Islet precursor cell (in vitro differentiated cells): ENCODE results near the gene TNFSF10.

Experiments
- DNase-seq: peaks from one replicate; pipeline ENCODE4 v3.0.0-alpha.2; 2018

Gene TNFSF10

DNA sequence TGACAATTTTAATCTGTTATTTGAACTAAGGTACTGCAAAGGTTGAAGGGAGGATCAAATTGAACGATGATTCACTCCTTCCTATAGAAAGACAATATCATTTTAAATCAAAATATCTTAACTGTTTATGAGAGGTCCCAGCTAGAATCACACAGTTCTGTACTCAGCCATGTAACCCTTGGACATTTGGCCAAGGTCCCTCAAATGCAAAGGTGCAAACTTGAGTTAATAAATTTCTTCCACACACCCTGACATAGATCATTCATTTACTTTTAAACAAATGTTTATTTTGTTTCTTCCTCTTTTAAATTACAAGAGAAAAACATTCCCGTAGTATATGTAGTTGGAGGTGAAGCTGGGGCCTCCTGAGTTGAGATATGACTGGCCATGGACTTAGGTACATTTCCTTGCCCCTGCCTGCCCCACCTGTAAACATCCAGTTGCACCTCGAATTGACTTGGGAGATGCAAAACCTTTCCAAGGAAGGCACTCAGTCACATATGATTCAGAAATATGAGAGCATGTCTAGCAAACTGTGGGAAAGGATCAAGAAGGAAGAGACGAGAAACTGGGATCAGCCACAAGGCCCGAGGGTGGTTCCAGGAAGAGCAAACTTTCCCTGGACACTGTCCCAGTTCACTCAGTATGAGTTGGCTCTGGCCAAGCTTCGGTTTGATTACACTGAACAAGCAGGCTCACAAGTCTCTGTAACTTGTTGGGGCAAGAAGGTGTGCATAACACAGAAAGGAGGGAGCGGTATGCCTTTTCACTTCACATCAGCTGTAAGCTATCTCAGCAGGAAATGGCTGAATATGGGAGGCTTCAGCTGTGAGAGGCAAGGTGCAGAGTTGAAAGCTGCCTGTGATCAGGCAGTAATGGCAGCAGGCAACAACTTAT lies 6.7 kb downstream of the TNFSF10 start:
- no peak for DNase-seq

DNA sequence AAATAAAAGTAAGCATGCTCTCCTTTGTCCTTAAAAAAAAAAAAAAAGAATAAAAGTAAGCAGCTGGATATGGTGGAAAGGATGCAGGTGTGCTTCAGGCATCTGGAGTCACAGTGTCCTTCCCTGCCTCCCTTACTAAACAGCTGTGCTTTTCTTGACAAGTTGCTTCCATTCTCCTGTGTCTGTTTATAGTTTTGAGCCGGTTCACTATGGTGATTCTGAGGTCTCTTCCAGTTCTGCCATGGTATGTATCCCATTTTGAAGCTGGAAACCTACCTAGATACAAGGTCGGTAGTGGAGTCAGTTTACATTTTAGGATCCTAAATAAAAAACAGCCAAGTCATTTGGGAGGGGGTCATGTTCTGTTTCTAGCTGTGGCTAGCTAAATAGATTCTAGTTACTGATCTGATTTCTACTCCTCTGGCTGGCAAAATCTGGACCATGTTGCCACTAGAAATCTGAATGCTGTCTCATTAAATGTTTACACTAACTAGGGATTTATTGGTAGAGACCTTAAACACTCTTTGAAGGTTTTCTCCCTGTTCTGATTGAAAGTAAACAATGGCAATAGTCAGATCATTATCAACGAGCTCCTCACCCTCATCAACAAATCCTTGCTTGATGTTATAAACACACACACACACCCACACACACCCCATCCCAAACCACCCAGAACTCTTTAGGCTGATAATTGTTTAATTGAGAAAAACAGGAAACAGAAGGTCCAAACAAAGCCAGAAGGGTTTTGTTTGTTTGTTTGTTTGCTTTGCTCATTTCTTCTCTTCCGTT lies 7.9 kb downstream of the TNFSF10 start:
- DNase-seq, result no peak

DNA sequence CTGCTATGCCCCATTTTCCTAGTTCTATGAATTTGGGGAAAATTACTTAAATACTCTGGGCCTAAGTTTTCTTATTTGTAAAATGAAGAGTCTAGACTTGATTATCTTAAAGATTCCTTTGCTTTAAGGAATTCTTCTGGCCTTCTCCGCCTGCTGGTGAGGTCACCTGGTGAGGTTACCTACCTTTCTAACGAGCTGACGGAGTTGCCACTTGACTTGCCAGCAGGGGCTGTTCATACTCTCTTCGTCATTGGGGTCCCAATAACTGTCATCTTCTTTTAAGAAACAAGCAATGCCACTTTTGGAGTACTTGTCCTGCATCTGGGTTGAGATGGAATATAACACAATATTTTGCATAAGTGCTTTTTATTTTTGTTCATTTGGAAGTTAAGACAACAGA lies 8.6 kb downstream of the TNFSF10 start:
- DNase-seq, result no peak

DNA sequence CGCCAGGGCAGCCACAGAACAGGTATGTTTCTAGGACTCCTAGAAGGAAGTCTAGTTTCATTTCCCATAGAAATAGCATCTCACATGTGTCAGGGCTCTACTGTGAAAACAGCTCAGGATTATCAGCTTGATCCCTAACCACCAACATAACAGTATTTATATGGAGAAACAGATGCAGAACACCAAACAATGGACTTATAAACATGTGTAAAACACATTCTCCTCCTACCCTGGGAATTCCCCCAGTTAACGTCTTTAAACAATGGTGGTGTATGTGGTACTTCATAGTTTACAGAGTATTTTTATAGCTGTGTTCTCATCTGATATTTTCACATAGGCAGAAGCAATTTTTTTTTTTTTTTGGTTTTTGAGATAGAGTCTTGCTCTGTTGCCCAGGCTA lies 9.7 kb downstream of the TNFSF10 start:
- no peak for DNase-seq

DNA sequence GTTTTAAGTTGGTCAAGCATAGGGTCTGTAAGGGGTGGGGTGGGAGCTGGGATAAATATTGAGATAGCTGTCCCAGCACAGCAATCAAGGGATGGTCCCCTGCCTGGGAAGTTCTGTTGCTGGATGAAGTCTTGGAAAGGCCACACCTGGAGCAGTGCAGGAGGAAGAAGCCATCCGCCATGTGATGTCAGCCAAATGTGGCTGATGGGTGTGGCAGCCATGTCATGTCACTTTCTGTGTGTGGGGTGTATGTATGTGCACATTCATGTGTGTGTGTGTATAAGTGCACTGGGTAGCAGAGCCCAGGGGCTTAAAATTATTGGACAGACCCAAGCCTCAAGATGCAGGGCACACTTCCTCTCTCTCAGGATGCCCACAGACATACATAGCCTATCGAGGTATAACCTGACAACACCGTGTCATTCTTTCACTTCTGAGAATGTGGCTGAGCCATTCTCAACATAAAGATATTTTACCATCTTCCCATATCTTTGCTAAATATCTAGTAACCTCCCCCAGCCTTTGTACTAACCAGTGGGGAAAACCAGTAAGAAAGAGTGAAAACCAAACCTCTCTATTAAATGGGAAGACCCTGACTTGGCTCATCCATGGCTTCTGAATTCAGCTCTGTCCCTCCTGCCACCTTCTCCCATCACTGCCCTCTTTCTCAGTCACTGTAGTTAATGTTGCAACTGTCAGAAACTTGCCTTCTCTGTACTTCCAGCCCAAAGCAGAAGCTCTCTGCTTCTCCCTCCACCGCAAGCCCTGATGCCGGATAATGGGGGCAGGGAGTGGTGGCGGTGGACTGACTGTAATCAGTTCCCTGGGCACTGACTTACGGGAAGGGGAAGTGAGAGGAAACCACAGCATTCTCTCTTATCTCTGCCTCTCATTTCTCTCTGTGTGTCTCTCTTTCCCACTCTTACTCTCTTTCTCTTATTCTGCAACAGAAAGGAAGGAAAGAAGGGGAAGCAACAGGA lies 11.2 kb downstream of the TNFSF10 start:
- no peak for DNase-seq

DNA sequence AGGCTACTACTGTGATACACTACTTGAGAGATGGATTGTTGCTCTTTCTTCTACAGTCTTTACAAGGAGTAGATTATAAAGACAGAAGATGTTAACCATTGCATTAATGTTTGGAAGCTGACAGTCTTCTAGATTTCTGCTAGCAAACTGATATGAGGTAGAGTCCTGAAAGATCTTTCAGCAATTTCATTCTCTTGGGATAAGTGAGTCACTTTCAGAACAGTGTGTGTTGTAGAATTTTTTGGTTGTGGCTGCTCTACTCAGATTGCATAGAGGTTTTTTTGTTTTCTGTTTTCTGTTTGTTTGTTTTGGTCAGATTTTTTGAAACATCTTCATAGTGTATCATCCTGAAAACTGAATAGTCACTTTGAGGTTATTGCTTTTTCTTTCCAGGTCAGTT lies 17.1 kb downstream of the TNFSF10 start:
- no peak for DNase-seq

DNA sequence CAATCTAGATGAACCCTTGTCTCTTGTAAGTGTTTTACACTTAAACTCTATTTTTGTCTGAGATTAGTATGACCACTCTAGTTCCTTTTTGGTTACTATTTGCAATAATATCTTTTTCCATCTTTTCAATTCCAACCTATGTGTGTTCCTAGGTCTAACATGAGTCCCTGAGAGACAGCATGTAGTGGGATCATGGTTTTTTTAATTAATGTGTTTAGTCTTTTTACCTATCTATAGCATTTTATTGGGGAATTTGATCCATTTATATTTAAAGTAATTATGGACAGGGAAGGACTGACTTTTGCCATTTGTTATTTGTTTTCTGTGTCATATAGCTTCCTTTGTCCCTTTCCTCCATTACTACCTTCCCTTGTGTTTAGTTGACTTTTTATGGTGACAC lies 21.7 kb downstream of the TNFSF10 start:
- no peak for DNase-seq

DNA sequence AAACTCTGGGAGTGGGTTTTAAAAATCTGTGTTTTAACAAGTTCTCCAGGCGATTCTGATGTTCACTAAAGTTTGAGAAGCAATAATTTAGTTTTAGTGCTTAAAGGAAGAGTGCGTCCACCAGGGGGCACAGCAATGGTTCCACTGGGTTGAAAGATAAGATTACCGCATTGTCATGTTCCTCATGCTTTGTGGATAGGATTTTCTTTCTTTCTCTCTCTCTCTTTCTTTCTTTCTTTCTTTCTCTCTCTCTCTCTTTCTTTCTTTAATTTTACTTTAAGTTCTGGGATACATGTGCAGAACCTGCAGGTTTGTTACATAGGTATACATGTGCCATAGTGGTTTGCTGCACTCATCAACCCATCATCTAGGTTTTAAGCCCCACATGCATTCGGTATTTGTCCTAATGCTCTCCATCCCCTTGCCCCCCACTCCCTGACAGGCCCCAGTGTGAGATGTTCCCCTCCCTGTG lies 33.0 kb downstream of the TNFSF10 start:
- peak; percentile 57 for DNase-seq

DNA sequence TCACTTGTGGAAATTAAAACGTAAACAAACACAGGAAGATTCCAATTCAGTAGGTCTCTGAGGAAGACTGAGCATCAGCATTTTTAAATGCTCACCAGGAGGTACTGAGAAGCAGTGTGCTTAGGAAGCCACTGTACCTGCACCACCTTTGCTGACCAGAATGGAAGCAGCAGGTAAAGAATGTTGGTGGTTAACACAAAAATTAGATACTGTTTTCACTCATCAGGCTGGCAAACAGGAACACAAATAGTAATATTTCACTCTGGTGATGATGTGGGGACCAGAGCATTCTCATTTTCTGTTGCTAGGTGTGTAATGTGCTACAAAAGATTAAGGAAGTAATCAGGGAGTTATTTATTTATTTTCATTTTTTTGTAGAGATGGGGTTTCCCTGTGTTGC lies 45.1 kb downstream of the TNFSF10 start:
- no peak for DNase-seq

DNA sequence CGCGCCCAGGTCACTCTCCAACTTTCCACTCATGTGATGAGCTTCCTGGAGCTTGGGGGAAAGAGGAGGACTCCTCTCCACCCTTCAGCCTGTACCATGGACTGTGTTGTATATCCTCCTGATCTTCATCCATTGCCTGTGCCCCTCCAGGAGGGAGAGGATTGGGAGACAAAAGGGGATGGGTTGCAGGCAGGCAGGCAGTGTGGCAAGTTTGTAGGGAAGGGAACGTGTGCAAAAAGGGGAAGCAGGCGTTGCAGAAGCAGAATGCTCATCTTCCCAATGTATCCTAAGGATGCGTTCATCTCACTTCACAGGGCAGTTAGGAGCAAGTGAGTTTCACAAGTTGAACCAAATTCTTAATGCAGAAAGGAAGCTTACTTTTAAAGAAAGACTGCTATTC lies 46.9 kb downstream of the TNFSF10 start:
- no peak for DNase-seq

DNA sequence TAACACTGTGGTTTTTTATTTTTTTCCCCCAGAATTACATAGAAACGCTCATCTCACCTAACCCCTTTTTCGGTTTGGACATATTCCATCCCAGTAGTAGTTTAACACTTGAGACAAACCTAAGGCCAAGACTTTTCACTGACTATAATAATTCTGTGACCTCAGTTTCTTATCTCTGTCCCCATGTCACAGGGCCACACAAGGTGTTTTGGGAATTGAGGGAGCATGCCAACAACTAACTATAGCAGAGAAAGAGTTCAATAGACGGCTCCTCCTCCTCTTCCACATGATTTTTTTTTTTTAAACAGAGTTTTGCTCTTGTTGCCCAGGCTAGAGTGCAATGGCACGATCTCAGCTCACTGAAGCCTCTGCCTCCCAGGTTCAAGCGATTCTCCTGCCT lies 47.5 kb downstream of the TNFSF10 start:
- DNase-seq, result no peak

DNA sequence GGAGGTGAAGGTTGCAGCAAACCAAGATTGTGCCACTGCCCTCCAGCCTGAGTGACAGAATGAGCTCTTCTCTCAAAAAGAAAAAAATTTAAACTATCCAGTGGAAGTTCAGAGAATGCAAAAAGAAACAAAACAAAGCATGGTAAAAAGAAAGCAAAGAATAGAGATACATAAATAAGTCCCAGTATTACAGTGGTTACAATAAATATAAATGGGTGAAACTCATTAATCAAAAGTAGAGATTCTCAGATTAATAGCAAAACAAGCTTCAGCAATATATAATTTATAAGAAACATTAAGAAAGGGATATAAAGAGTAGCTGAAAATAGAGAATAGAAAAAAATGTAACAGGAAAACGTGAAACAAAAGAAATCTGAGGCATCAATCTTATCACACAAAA lies 51.3 kb downstream of the TNFSF10 start:
- no peak for DNase-seq

DNA sequence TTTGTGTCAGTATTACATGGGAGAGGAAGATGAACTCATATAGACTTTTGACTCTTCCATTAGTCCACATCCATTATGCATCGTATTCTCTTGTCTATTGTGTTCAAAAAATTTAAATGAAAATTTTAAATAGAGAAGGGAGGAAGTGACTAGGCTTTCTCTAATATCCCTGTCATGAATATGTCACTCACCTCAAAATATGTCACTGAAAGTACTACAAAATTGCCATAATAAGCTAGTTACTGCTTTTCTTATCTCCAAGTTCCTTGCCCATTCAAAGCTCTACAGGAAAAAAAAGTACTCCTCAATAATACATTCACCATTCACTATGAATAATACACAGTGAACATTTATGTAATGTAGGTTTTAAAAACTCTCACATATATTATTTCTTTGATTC lies 52.6 kb downstream of the TNFSF10 start:
- DNase-seq, result no peak

DNA sequence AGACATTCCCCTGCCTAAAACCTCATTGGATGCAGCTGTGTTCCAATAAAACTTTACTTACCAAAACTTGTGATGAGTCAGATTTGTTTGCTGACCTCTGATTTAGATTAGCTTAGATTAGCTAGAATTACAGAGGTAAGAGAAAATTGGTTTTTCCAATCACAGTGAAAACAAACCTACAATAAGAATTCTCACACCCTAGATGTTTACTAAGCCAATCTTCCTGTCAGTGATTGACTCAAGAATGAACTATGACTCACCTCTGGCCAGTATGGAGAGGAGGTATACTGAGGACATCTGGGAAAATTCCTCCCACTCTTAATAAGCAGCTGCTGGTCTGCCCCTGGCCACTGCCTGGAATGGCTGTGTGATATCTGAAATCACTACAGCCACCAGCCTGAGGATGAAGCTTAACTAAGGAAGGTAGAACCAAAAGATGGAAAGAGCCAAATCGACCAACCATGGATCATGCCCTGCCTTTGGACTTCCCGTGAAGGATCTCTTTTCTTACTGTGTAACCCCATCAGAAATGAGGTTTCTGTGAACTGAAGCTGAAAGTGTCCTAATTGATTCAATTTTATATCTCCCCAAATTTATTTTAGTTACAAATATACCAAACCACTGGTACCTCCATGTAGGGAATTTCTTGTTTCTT lies 55.9 kb downstream of the TNFSF10 start:
- DNase-seq, result peak; percentile 74

DNA sequence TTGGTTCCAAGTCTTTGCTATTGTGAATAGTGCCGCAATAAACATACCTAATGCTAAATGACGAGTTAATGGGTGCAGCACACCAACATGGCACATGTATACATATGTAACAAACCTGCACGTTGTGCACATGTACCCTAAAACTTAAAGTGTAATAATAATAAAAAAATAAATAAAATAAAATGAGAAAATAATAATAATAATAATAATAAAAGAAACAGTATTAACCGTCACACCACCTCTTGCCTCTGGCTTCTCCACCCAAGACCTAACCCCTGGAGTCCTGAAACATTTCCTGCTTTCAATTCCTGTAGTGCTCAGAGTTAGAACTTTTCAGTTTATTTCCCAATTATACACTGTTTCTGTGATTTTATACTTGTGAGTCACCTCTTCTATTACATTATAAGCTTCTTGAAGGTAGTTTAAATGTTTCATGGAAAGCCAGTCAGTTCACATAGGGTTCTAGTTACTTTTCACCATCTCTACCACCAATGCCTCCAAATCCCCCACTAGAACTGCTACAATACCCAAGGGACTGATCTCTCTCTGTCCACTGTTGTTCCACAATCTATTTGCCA lies 56.6 kb downstream of the TNFSF10 start:
- no peak for DNase-seq

DNA sequence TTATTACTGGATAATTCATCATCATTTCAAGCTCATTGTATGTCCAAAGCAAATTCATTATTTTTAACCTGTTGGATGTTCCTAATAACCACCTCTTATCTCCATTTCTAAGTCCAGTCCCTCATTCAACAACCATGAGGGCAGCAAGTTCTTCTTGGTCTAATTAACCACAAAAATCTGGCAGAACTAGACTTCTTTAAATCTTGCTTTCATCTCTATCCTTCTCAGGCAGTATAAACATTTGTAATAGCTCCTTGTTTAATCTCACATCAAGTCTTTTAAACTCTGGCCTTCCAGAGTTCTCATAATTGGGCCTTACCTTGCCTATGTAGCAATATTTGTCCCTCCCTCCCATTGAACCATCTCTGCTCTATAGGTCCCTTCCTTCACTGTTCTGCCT lies 57.9 kb downstream of the TNFSF10 start:
- DNase-seq, result no peak

DNA sequence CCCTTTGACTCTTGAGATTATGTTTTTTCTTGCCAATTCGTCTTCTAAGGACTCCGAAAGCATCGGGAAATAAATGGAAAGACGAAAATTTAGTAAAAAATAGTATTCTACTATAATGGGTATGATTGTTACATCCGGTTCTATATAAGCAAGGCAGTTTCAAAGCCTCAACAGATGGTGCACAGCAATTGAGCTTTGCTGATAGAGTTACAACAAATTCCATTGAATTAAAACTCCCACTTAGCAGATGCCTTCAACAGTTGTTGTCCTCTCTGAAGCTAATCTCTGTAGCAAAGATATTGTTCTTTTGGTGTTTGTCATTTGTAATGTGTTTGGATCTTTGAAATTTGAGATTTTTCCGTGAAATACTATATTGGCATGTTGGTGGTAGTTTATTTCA lies 58.9 kb downstream of the TNFSF10 start:
- DNase-seq, result no peak

DNA sequence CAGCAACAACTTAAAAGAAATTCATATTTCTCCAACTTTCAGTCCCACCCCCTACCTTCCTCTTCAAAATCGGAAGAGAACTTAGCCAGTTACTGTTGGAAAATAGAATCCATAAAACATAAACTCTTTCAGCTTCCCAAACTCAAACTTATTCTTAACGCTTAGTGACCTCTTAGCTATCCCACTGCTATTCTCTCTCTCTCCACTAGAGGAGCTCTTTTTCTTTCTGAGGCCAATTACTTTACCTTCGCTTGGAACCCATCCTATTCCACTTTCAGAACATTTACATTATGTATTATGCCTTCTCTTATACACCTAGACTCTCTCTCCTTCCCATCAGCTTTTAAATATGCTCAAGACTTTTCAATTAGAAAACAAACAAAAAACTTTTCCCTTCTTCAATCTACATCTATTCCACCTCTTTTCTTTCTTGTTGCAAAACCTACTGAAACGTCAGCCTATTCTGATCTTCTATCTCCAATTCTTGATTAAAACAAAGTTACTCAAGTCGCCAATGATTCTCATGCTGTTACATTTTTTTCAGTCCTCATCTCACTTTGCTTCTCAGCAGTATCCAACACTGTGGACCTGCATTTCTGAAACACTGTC lies 61.6 kb downstream of the TNFSF10 start:
- no peak for DNase-seq

DNA sequence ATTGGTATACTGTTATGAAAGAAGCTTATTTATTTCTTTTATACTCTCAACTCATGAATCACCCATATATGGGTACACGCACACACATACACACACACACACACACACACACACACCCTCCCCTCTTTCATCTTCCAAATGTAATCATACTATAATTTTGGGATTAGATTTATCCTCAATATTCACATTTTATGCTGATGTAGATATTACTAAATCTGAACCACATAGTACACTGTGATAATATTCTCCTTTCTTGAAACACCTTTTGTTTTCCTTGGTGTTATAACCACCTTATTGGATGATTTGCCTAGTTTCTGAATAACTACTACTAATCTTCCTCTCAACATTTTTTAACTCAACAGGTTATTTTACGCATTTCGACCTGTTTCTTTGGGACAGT lies 66.8 kb downstream of the TNFSF10 start:
- DNase-seq, result no peak
